ENCODE data around the gene NKX2-2.

NKX2-2 gene

DNA sequence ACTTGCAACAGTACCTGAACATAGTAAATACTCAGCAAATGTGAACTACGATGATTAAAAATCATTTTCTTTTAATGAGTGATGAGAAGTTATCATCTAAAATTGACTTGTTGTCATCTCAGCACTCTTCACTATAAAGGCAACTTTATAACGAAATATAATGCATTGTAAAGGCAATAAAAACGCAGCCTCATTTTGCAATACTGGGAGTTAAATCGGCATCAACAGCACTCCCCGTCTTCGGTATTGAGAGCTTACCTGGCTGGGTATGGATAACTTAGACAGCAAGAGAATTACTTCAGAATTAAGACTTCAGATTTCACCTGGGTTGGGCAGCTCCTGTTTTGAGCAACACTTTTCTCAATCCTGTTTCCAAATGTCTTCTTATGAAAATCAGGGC, 20.8 kb downstream of the NKX2-2 start:
- no peak for TF ChIP-seq TAF1 (IDR thresholded peaks at IDR 0.05; ENCODE audit: borderline replicate concordance, insufficient read depth, low read length)
- no peak for TF ChIP-seq FOXP2 (optimal IDR thresholded peaks at IDR 0.05; ENCODE audit: borderline replicate concordance, extremely low read depth, extremely low read length, insufficient read depth)
- no peak for TF ChIP-seq REST (IDR thresholded peaks at IDR 0.05; ENCODE audit: insufficient read depth in 1 of 2, low read depth in 2 of 2, low read length in 2 of 2)
- no peak for TF ChIP-seq SIN3A (IDR thresholded peaks at IDR 0.05; ENCODE audit: borderline replicate concordance, insufficient read depth, low read length)
- no peak for TF ChIP-seq POLR2AphosphoS5 (IDR thresholded peaks at IDR 0.05; ENCODE audit: low read depth, low read length)

DNA sequence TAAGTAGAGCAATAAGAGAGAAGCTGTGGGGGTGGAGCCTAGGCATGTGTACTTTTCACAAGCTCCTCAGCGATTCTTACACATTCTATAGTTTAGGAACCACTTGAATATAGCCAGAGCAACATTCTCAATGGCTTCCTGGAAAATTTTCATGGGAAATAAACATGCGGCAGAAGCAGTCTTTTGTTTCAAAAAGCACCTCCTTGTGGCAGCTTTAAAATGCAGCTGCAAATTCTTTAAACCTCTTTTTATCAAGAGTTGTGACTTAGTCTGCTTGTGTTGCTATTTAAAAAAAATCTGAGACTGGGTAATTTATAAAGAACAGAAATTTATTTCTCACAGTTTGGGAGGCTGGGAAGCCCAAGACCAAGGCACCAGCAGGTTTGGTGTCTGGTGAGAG, 23.8 kb downstream of the NKX2-2 start:
- no peak for TF ChIP-seq REST (IDR thresholded peaks at IDR 0.05; ENCODE audit: insufficient read depth in 1 of 2, low read depth in 2 of 2, low read length in 2 of 2)
- no peak for TF ChIP-seq FOXP2 (optimal IDR thresholded peaks at IDR 0.05; ENCODE audit: borderline replicate concordance, extremely low read depth, extremely low read length, insufficient read depth)

GRCh38 chr20:21465799-21466198, 48.1 kb downstream of the NKX2-2 start:
- no peak for TF ChIP-seq SIN3A (IDR thresholded peaks at IDR 0.05; ENCODE audit: borderline replicate concordance, insufficient read depth, low read length)
- TF ChIP-seq FOXP2 (optimal IDR thresholded peaks at IDR 0.05; ENCODE audit: borderline replicate concordance, extremely low read depth, extremely low read length, insufficient read depth) = no peak
- TF ChIP-seq POLR2AphosphoS5 (IDR thresholded peaks at IDR 0.05; ENCODE audit: low read depth, low read length) = no peak
- no peak for TF ChIP-seq REST (IDR thresholded peaks at IDR 0.05; ENCODE audit: insufficient read depth in 1 of 2, low read depth in 2 of 2, low read length in 2 of 2)
- no peak for TF ChIP-seq TAF1 (IDR thresholded peaks at IDR 0.05; ENCODE audit: borderline replicate concordance, insufficient read depth, low read length)

- TF ChIP-seq FOXP2 (optimal IDR thresholded peaks at IDR 0.05; ENCODE audit: borderline replicate concordance, extremely low read depth, extremely low read length, insufficient read depth) (no peak), REST (IDR thresholded peaks at IDR 0.05; ENCODE audit: insufficient read depth in 1 of 2, low read depth in 2 of 2, low read length in 2 of 2) (no peak), POLR2AphosphoS5 (IDR thresholded peaks at IDR 0.05; ENCODE audit: low read depth, low read length) (no peak), TAF1 (IDR thresholded peaks at IDR 0.05; ENCODE audit: borderline replicate concordance, insufficient read depth, low read length) (no peak), SIN3A (IDR thresholded peaks at IDR 0.05; ENCODE audit: borderline replicate concordance, insufficient read depth, low read length) (no peak)
Observed at GRCh38 chr20:21464916-21465315, 48.9 kb downstream of the NKX2-2 start.

Data from PFSK-1 (cell line).